Astrocyte (in vitro differentiated cells and primary cell): ENCODE results near the gene PLD1. TPM values are rescaled to one million over a fixed set of nuclear protein-coding genes. Genes with fewer than 3 reads are reported as not detected.
A peak's percentile ranks its signal among the peaks of the same experiment; 100 is the strongest.

Experiments used
- DNase-seq: peaks from one replicate; pipeline ENCODE4 v3.0.0-alpha.2; 2010; ENCODE audit warnings: low read depth
- FAIRE-seq: peaks from 2 replicates; lab custom pipeline; 2011; peaks lifted over from hg19 to GRCh38; lab: Jason Lieb, UNC
- H2AFZ ChIP-seq: 2 replicates; pipeline ENCODE4 v1.6.0; 2012; ENCODE audit warnings: low read depth, low read length, inconsistent platforms
- H3K27ac ChIP-seq: 2 replicates; pipeline ENCODE4 v1.5.1; 2011; ENCODE audit warnings: low read depth, low read length, inconsistent platforms
- H3K27me3 ChIP-seq: 2 replicates; pipeline ENCODE4 v1.6.0; 2011; ENCODE audit warnings: low read length, inconsistent platforms; ENCODE audit not compliant: insufficient read depth
- H3K36me3 ChIP-seq: 2 replicates; pipeline ENCODE4 v1.5.1; 2011; ENCODE audit warnings: low read length, inconsistent platforms; ENCODE audit not compliant: insufficient read depth
- H3K4me1 ChIP-seq: 2 replicates; pipeline ENCODE4 v1.5.1; 2011; ENCODE audit warnings: low read length, inconsistent platforms; ENCODE audit not compliant: insufficient read depth
- H3K4me2 ChIP-seq: 2 replicates; pipeline ENCODE4 v1.6.0; 2012; ENCODE audit warnings: low read length, inconsistent platforms
- H3K4me3 ChIP-seq: 2 replicates; pipeline ENCODE4 v1.5.1; 2011; ENCODE audit warnings: low read depth, mild to moderate bottlenecking, low read length, inconsistent platforms; ENCODE audit not compliant: insufficient read depth
- H3K79me2 ChIP-seq: 2 replicates; pipeline ENCODE4 v1.6.0; 2012; ENCODE audit warnings: mild to moderate bottlenecking, low read length, inconsistent platforms; ENCODE audit not compliant: insufficient read depth
- H3K9ac ChIP-seq: 2 replicates; pipeline ENCODE4 v1.6.0; 2012; ENCODE audit warnings: mild to moderate bottlenecking, low read length, inconsistent platforms
- H3K9me3 ChIP-seq: 2 replicates; pipeline ENCODE4 v1.5.1; 2012; ENCODE audit warnings: low read depth, mild to moderate bottlenecking, low read length, inconsistent platforms; ENCODE audit not compliant: insufficient read depth
- H4K20me1 ChIP-seq: 2 replicates; pipeline ENCODE4 v1.6.0; 2012; ENCODE audit warnings: low read length, inconsistent platforms; ENCODE audit not compliant: insufficient read depth
- H3K27ac Mint-ChIP-seq: one replicate; pipeline ENCODE4 v1.8.0; 2021; ENCODE audit warnings: mild to moderate bottlenecking, mixed read lengths; ENCODE audit not compliant: unreplicated experiment
- H3K27me3 Mint-ChIP-seq: one replicate; pipeline ENCODE4 v1.8.0; 2021; ENCODE audit warnings: low read depth, mixed read lengths; ENCODE audit not compliant: unreplicated experiment
- H3K36me3 Mint-ChIP-seq: one replicate; pipeline ENCODE4 v1.8.0; 2021; ENCODE audit warnings: low read depth, mixed read lengths; ENCODE audit not compliant: unreplicated experiment
- H3K4me1 Mint-ChIP-seq: one replicate; pipeline ENCODE4 v1.8.0; 2021; ENCODE audit warnings: low read depth, mixed read lengths; ENCODE audit not compliant: unreplicated experiment
- H3K4me3 Mint-ChIP-seq: one replicate; pipeline ENCODE4 v1.8.0; 2021; ENCODE audit warnings: mild to moderate bottlenecking, moderate library complexity, mixed read lengths; ENCODE audit not compliant: unreplicated experiment
- H3K9me3 Mint-ChIP-seq: one replicate; pipeline ENCODE4 v1.8.0; 2021; ENCODE audit warnings: mild to moderate bottlenecking, mixed read lengths; ENCODE audit not compliant: unreplicated experiment
- EZH2 ChIP-seq: IDR thresholded peaks from 2 replicates; pipeline ENCODE4 v1.6.1; 2012; ENCODE audit warnings: mild to moderate bottlenecking, low read length, inconsistent platforms; ENCODE audit not compliant: insufficient read depth
- total RNA-seq: library from RNA; stranded (reverse); gene quantifications from 2 replicates; pipeline ENCODE4 v1.2.1, GENCODE V29; 2021
- TF ChIP-seq, protein P1 (sequence below): IDR thresholded peaks from 2 replicates; pipeline ENCODE4 v1.5.1; 2011; ENCODE audit warnings: low read depth, mild to moderate bottlenecking, inconsistent platforms, low read length, moderate library complexity; ENCODE audit not compliant: insufficient read depth

The PLD1 gene
- total RNA-seq, 1 donor from 2014 or later: 21.5 TPM

DNA sequence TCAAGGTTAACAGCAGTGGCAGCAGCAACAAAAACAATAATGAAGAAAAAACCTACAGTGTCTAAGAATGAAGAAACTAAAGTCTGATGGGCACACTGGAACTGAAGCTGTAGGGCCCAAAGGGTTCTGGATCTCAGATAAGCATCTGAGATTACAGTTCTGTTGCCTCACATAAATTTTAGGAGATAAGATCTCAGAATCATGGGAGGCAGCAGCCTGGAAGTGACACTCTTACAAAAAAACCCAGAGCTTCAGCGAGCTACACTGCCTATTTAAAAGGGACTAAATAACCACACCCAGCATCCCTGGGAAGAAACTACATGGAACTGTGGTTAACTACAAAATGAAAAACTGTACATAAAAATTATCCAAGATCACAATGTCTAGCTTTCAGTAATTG lies 61.2 kb downstream of the PLD1 start:
- Mint-ChIP-seq H3K4me3 (no peak overlapping the region), H3K27me3 (no peaks in the 10 kb centered on the region), H3K27ac (no peak overlapping the region), H3K9me3 (no peaks in the 10 kb centered on the region), H3K36me3 (peaks cover 2% of the 10 kb centered on the region), H3K4me1 (peaks cover 23% of the 10 kb centered on the region)
- H3K9me3 ChIP-seq: no peaks in the 10 kb centered on the region
- no peaks in the 10 kb centered on the region for H3K79me2 ChIP-seq
- peaks cover 5% of the 10 kb centered on the region for H4K20me1 ChIP-seq
- H3K9ac ChIP-seq: no peak overlapping the region
- no peak overlapping the region for H3K27ac ChIP-seq
- no peak overlapping the region for H3K4me2 ChIP-seq
- H3K4me1 ChIP-seq: no peaks in the 10 kb centered on the region
- FAIRE-seq: no peak
- no peaks in the 10 kb centered on the region for H3K36me3 ChIP-seq
- H2AFZ ChIP-seq: no peak overlapping the region
- no peaks in the 10 kb centered on the region for H3K27me3 ChIP-seq
- H3K4me3 ChIP-seq: no peak overlapping the region
- DNase-seq: no peak
- TF ChIP-seq, protein P1, sequence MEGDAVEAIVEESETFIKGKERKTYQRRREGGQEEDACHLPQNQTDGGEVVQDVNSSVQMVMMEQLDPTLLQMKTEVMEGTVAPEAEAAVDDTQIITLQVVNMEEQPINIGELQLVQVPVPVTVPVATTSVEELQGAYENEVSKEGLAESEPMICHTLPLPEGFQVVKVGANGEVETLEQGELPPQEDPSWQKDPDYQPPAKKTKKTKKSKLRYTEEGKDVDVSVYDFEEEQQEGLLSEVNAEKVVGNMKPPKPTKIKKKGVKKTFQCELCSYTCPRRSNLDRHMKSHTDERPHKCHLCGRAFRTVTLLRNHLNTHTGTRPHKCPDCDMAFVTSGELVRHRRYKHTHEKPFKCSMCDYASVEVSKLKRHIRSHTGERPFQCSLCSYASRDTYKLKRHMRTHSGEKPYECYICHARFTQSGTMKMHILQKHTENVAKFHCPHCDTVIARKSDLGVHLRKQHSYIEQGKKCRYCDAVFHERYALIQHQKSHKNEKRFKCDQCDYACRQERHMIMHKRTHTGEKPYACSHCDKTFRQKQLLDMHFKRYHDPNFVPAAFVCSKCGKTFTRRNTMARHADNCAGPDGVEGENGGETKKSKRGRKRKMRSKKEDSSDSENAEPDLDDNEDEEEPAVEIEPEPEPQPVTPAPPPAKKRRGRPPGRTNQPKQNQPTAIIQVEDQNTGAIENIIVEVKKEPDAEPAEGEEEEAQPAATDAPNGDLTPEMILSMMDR: no peak
- TF ChIP-seq EZH2: no peak

DNA sequence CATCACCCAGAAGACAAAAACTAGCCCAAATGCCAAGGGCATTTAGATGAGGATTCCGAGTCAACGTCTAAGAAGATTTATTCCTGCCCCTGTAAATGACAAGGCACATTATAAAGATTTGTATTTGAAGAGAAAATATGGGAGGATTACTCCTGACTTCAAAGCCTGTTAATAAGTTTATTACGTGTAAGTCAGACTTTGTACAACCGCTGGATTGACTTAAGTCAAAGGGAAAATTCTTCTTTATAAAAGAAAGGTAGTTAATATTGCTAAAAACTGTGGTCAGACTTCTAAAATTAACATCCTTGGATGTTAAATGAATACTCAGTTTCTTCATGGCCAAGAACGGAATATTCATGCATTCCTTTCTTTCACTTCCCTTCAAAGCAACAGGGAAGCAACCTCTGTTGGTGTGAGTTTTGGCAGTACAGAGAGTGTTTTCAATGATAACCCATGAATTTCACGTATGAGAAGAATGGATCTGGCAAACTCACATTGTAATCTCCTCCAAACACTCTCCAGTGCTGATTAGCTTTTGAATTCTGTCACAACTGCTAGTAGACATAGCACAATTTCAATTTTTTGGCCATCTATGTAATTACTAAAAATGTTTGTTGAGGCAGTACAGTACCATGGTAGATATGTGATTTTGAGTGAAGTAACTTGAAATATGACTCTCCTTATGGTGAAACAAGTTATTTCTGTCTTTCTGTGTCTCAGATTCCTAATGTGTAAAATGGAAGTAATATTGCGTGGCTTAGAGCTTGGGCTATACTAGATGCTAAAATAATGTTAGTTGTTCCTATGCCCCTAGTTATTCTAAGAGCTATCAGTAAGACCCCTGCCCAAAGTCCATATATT lies 62.0 kb downstream of the PLD1 start:
- no peak overlapping the region for H2AFZ ChIP-seq
- Mint-ChIP-seq H3K4me1 (peaks cover 23% of the 10 kb centered on the region), H3K36me3 (peaks cover 6% of the 10 kb centered on the region), H3K27ac (no peak overlapping the region), H3K4me3 (no peak overlapping the region), H3K9me3 (no peaks in the 10 kb centered on the region), H3K27me3 (no peaks in the 10 kb centered on the region)
- DNase-seq (peak; percentile 64), FAIRE-seq (no peak)
- H3K4me3 ChIP-seq: no peak overlapping the region
- H3K4me1 ChIP-seq: no peaks in the 10 kb centered on the region
- H3K9me3 ChIP-seq: no peaks in the 10 kb centered on the region
- no peak overlapping the region for H3K9ac ChIP-seq
- no peaks in the 10 kb centered on the region for H3K27me3 ChIP-seq
- H3K27ac ChIP-seq: no peak overlapping the region
- no peaks in the 10 kb centered on the region for H3K79me2 ChIP-seq
- peaks cover 9% of the 10 kb centered on the region for H4K20me1 ChIP-seq
- H3K4me2 ChIP-seq: no peak overlapping the region
- no peaks in the 10 kb centered on the region for H3K36me3 ChIP-seq
- TF ChIP-seq, protein P1: no peak
- TF ChIP-seq EZH2: no peak
